Peyer's patch (tissue), 4 donors: Measurements from ENCODE around the gene PDK3. TPM values are rescaled to one million over a fixed set of nuclear protein-coding genes. Genes with fewer than 3 reads are reported as not detected.
A peak's percentile ranks its signal among the peaks of the same experiment; 100 is the strongest.

Source experiments
- DNase-seq, 3 donors: peaks; one replicate each; pipeline ENCODE4 v3.0.0-alpha.2; 2017 to 2019
- H3K27ac ChIP-seq, 4 donors: fragments of 200-600 bp; sonication (generic); one replicate each; pipeline ENCODE4 v1.5.1; 2016 to 2019
- H3K27me3 ChIP-seq, 2 donors: fragments of 200-600 bp; sonication (generic); one replicate each; pipeline ENCODE4 v1.5.1; 2019
- H3K36me3 ChIP-seq, 3 donors: fragments of 200-600 bp; sonication (generic); one replicate each; pipeline ENCODE4 v1.5.1; 2016 to 2019
- H3K4me1 ChIP-seq, 4 donors: fragments of 200-600 bp; sonication (generic); one replicate each; pipeline ENCODE4 v1.5.1; 2016 to 2019
- H3K4me3 ChIP-seq, 4 donors: fragments of 200-600 bp; sonication (generic); 1 replicate in 3 of 4; 2 replicates in 1 of 4; pipeline ENCODE4 v1.5.1; 2016 to 2019; ENCODE audit warnings: mild to moderate bottlenecking in 1 of 4
- H3K9me3 ChIP-seq, 4 donors: fragments of 200-600 bp; sonication (generic); one replicate each; pipeline ENCODE4 v1.5.1; 2016 to 2019; ENCODE audit warnings: mild to moderate bottlenecking in 1 of 4
- CTCF ChIP-seq, 6 experiments: fragments of 450-650 bp in 4 of 6; fragments of 200-600 bp in 2 of 6; sonication (generic) in 1 of 6; IDR thresholded peaks; one replicate each; pipeline ENCODE4 v1.5.1; 2017 to 2019; ENCODE audit warnings: antibody characterized with exemption in 6 of 6, mild to moderate bottlenecking in 3 of 6, moderate library complexity in 1 of 6
- POLR2A ChIP-seq, 2 donors: fragments of 450-650 bp; IDR thresholded peaks; one replicate each; pipeline ENCODE4 v1.5.1; 2017; ENCODE audit warnings: antibody characterized with exemption in 2 of 2, mild to moderate bottlenecking in 2 of 2, moderate library complexity in 2 of 2
- total RNA-seq, 4 donors: library from RNA; depleted of rRNA; stranded (reverse); fragments of >200 nt; gene quantifications; one replicate each; pipeline ENCODE4 v1.1.0, GENCODE V29; 2016

PDK3 gene
- total RNA-seq = 10 to 100 TPM; 26.4 to 56.0 (median 32.5) TPM

- TF ChIP-seq CTCF (IDR thresholded peaks at IDR 0.05) (no peak), POLR2A (IDR thresholded peaks at IDR 0.05) (peak; percentile 50 to 67)
- DNase-seq = peak; percentile 86 to 95 (median 89)
- Histone ChIP-seq H3K36me3 (no peaks in the 10 kb centered on the region), H3K9me3 (no peaks in the 10 kb centered on the region), H3K4me1 (no peaks in the 10 kb centered on the region), H3K27ac (peak within 1 kb of the TSS; percentile 84 to 91 (median 88)), H3K27me3 (no peaks in the 10 kb centered on the region), H3K4me3 (peak within 1 kb of the TSS; percentile 64 to 90 (median 73))
Measured at GRCh38 chrX:24464836-24465531, at the start of gene PDK3. Gene PDK3 (plus strand): TSS chrX:24465286. CDS start chrX:24465456, 170 bp downstream.

GRCh38 chrX:24415921-24416320 lies 49.2 kb upstream of the PDK3 start:
- no peaks in the 10 kb centered on the region for H3K27me3 ChIP-seq
- no peak overlapping the region for H3K4me3 ChIP-seq
- H3K9me3 ChIP-seq = no peaks in the 10 kb centered on the region
- DNase-seq = no peak
- H3K27ac ChIP-seq = no peak overlapping the region
- no peaks in the 10 kb centered on the region for H3K4me1 ChIP-seq
- TF ChIP-seq POLR2A (IDR thresholded peaks at IDR 0.05) = no peak
- no peak for TF ChIP-seq CTCF (IDR thresholded peaks at IDR 0.05)
- no peaks in the 10 kb centered on the region for H3K36me3 ChIP-seq

DNA sequence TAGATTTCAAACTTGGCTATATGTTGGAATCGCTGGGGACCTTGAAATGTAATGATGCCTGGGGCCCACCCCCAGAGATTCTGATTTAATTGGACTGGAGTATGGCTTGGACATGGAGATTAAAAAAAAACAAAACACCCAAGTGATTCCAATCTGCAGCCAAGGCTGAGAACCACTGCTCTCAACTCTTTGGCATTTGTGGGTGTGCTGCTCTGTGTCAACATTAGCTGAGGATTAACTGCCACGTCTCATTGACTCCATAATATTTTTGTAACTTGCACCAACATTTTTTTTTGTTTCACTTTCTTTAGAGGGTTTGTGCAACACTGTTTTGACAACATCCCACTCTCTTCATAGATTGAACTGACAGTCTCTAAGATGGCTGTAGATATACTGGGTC lies 41.1 kb upstream of the PDK3 start:
- Histone ChIP-seq H3K27ac (peak overlapping the region in 1 of 4 donors; percentile 78), H3K4me3 (no peak overlapping the region), H3K9me3 (no peaks in the 10 kb centered on the region), H3K4me1 (peaks cover 0 to 10% (median 0%) of the 10 kb centered on the region in 4 donors), H3K27me3 (no peaks in the 10 kb centered on the region), H3K36me3 (no peaks in the 10 kb centered on the region)
- TF ChIP-seq CTCF (IDR thresholded peaks at IDR 0.05) = no peak
- no peak for TF ChIP-seq POLR2A (IDR thresholded peaks at IDR 0.05)
- DNase-seq = no peak

GRCh38 chrX:24424948-24425347 lies 40.1 kb upstream of the PDK3 start:
- peaks cover 0 to 10% (median 0%) of the 10 kb centered on the region in 4 donors for H3K4me1 ChIP-seq
- H3K4me3 ChIP-seq = no peak overlapping the region
- DNase-seq = peak in 1 of 3 donors; percentile 47
- H3K9me3 ChIP-seq = no peaks in the 10 kb centered on the region
- peak overlapping the region in 1 of 4 donors; percentile 78 for H3K27ac ChIP-seq
- no peaks in the 10 kb centered on the region for H3K27me3 ChIP-seq
- no peaks in the 10 kb centered on the region for H3K36me3 ChIP-seq
- no peak for TF ChIP-seq POLR2A (IDR thresholded peaks at IDR 0.05)
- no peak for TF ChIP-seq CTCF (IDR thresholded peaks at IDR 0.05)

DNA sequence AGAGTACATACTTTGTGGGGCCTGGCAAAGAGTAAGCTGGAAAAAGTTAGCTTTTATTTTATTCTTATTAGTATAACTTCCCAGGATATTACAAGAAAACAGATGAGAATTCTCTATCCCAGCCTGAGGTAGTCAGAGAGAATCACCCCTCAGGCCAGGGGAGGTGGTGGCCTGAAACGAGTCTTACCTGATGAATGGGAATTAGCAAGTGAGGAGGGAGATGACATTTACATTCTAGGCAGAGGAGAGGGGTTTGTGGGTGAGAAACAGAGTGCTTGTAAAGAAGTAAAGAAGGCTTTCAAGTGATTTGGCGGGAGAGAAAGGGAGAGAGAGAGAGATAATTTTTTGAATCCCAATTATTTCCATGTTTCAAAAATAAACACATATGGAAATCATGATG lies 39.3 kb upstream of the PDK3 start:
- Histone ChIP-seq H3K36me3 (no peaks in the 10 kb centered on the region), H3K27ac (peak overlapping the region in 1 of 4 donors; percentile 78), H3K27me3 (no peaks in the 10 kb centered on the region), H3K9me3 (no peaks in the 10 kb centered on the region), H3K4me3 (no peak overlapping the region), H3K4me1 (peaks cover 0 to 10% (median 0%) of the 10 kb centered on the region in 4 donors)
- TF ChIP-seq CTCF (IDR thresholded peaks at IDR 0.05) = no peak
- no peak for TF ChIP-seq POLR2A (IDR thresholded peaks at IDR 0.05)
- DNase-seq = no peak
